Measurements from ENCODE around the gene LETMD1.
"Not testable (repeated sequence)": the region's sequence is repeated elsewhere in the genome, so short reads cannot be mapped to it uniquely, and the experiment has no call there.

LETMD1 gene, protein sequence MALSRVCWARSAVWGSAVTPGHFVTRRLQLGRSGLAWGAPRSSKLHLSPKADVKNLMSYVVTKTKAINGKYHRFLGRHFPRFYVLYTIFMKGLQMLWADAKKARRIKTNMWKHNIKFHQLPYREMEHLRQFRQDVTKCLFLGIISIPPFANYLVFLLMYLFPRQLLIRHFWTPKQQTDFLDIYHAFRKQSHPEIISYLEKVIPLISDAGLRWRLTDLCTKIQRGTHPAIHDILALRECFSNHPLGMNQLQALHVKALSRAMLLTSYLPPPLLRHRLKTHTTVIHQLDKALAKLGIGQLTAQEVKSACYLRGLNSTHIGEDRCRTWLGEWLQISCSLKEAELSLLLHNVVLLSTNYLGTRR

DNA sequence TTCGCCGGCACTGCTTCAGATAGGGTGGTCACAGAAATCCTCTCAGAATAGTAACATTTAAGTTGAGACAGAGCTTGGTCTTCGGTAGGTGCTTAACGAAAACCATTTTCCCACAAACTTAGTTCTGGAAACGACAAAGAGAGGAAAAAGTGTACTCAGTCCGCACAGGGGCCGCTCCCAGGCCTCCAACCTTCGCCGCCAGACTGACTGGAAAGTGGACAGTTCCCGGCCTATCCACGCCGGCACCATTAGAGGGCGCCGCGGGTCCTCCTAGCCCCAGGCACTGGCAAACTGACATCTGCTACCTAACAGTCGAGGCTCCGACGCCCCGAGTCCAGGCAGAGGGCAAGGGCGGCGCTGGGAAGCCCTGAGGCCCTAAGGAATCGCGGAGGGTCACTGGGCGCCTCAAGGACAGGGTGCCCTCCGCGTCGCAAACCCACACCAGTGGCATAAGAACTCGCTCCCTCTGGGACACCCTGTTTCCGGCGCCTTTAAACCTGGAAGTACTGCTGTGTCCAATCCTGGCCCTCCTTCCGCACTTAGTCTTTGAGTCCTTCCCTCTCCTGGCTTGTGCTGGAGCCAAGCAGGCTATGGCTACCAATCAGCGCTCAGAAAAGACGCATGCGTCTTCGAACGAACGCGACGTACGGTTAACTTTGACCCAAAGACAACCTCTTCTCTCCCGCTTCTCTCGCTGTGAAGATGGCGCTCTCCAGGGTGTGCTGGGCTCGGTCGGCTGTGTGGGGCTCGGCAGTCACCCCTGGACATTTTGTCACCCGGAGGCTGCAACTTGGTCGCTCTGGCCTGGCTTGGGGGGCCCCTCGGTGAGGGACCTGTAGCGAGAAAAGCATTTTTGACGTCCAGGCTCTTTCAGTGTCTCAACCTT lies at the start of gene LETMD1:
TSS of gene LETMD1 (plus strand) at position 673 of the 886 bp plus-strand sequence. CDS start at position 703, 30 bp downstream.
- DNase-seq: peak; percentile 81

GRCh38 chr12:50999093-50999492 lies 49.0 kb upstream of the LETMD1 start:
- DNase-seq: no peak

- DNase-seq: no peak
Observed at GRCh38 chr12:51000245-51000644, 47.9 kb upstream of the LETMD1 start.

- DNase-seq: no peak
Observed at GRCh38 chr12:51001799-51002198, 46.3 kb upstream of the LETMD1 start.

GRCh38 chr12:51004504-51004903 lies 43.6 kb upstream of the LETMD1 start:
- no peak for DNase-seq

DNA sequence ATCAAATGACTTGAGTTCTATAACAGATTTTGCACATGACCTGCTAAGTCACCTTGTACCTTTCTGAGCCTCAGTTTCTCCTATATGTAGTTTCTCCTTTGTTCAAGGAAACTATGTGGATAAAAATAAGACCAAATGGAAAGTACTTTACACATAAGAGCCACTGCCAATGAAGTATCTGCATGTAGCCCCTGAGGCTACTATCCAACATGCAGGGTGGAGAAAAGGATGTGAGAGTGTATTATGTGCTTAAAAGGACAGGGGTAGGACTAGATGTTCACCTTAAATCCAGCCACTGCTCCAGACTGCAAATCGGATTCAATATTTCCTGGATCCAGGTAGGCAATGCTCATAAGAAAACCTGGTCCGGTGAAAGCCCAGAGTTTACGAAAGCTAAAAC lies 43.1 kb upstream of the LETMD1 start:
- DNase-seq: no peak

DNA sequence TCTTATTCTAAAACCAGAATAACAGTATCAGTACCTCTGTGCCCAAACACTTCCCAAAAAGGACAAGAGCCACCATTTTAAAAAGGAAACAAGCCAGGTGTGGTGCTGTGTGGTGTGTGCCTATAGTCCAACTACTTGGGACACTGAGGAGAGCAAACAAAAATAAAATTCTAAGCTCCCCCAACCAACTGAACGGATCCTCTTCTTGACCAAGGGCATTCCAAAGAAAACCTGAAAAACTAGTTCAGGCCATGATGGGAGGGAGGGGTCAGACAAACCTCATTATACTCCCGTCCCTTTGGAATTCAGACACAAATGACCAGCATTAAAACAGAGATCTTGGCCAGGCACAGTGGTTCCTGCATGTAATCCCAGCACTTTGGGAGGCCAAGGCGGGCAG lies 42.5 kb upstream of the LETMD1 start:
- no peak for DNase-seq

DNA sequence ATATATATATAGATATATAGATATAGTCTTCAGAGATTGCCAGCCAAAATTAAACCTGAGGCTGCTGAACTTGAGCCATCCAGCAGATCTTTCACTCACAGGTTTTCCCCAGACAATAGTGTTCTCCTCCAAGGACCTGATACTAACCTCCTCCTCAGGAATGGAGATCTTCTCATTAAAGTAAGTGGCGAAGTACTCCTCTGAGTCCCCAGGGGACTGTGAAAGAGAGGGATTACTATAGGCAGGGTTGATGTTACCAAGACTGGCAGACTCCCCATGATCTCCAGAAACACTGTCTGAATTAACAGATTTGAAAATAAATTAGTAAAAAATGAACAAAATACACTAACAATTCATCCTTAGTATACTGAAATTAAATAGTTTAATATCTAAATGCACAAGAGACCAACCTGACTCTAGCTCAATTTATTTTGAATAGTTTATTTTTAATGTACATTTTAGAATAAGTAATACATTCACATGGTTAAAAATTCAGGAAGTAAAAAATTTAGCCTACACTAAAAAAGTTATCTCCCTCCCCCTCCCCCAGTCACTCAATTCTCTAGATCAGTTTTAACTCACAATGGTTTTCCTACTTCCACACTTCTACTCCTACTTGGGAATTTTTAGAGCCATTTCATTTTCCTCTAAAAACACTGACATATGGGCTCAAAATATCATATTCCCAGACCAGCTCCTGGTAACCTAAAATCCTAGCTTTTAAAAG lies 39.6 kb upstream of the LETMD1 start:
- DNase-seq: no peak

DNA sequence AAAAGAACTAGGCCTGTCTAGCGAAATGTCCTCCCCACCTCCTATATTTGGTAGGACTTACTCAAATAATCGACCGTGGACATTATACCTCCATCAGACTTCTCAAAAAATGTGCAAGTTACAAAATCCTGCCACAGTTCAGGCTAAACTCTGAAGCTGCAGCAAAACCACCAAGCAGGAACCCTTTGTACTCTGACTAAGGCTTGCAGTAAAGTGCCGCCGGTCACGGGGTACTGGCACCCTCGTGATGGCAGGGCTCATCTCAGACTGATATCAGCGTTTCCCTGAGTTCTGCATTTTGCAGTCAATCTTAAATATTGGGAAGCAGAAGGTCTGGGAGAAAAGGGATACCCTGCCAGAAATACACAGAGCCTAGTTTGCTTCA lies 39.1 kb upstream of the LETMD1 start:
- peak; percentile 34 for DNase-seq

DNA sequence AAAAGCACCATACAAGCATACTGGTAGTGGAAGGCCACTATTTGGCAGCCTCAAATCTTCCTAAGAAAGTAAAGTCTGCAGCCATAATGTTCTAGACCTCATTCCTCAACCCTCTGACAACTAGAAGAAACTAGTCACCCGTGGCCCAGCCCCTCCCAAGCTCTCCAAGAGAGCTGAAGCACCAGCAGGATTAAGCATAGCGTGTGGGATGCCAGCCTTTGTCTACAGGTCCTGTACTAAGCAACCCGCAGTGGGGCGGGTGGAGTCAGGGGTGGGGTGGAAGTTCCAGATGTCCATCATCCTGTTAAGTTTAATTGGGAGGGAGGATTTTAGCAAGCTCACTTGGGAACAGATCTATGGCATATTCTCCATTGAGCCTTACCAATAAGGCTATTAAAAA lies 36.2 kb upstream of the LETMD1 start:
- no peak for DNase-seq

GRCh38 chr12:51012570-51013236 lies 35.4 kb upstream of the LETMD1 start:
- DNase-seq: no peak

GRCh38 chr12:51013441-51013840 lies 34.7 kb upstream of the LETMD1 start:
- no peak for DNase-seq

GRCh38 chr12:51014467-51014866 lies 33.7 kb upstream of the LETMD1 start:
- DNase-seq: not testable (repeated sequence)

GRCh38 chr12:51017452-51017851 lies 30.7 kb upstream of the LETMD1 start:
- no peak for DNase-seq

DNA sequence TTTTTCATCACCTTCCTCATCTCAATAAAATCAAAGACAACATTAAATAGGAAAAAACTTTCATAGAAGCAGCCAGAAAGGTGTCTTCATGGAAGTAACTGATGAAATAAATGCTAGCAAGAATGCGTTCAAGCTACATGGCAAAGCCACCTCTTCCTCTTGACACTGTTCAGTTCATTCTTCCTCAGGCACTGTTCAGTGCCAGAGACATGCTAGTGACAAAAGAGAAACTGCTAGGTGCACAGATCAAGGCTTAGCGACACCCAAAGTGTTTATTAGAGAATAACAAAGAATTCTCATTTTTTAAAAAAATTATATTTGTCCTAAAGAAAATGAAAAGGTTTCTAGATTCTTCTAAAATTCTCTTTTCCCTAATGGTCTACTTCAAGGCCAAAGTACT lies 29.2 kb upstream of the LETMD1 start:
- DNase-seq: no peak

- DNase-seq: no peak
Observed at GRCh38 chr12:51019927-51020326, 28.2 kb upstream of the LETMD1 start.

GRCh38 chr12:51020448-51021182 lies 27.5 kb upstream of the LETMD1 start:
- DNase-seq: no peak

DNA sequence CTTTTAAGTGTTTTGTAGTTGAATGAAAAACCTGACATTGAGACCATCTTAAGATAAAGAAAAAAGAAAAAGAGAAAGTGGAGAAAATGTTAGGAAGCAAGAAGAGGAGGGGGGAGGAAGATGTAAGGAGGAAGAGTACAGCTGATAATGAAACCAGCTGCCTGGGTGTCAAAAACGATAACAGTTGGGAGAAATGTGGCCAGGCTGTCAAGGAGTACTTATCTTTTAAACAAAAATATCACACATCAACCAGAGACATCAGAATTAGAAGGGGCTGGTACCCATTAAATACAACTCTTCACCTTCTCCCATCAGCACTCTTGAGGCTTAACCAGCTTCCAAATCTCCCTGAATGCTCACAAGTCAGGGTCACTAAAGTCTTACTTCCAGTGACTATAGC lies 26.4 kb upstream of the LETMD1 start:
- DNase-seq: no peak

- no peak for DNase-seq
Observed at GRCh38 chr12:51023625-51024382, 24.3 kb upstream of the LETMD1 start.

DNA sequence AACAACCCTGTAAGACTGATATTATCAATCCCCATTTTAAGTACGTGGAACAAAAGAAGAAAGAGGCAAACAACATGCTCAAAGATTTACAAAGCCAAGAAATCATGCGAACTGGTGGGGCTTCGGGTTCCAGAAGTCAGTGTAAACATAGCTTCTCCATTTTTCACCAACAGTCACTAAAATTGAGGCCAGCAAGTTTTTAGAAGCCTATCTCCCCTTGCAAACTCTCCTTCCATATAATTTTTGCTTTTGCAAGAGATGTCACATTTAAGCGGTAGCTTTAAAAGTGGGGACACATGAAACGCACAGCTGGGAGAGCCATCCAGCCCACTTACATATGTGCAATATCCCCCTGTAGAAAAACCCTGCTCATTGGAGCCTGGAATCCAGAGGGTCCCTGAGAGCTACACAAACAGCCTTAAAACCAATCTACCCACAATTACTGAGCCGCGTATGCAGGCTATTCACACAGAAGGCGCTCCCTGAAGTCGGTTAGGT lies 22.7 kb upstream of the LETMD1 start:
- peak; percentile 7 for DNase-seq
